WTC11 (cell line): ENCODE data around the gene ADGRB2. TPM values are rescaled to one million over a fixed set of nuclear protein-coding genes. Genes with fewer than 3 reads are reported as not detected.
A peak's percentile ranks its signal among the peaks of the same experiment; 100 is the strongest.

ENCODE experiments used
- ATAC-seq: fragments of 200-7000 bp; cut with Tn5 transposase; 2 replicates; pipeline ENCODE4 v1.10.0; 2021; ENCODE audit warnings: mild to moderate bottlenecking, moderate library complexity
- CTCF ChIA-PET: fragments of 300-600 bp; sonication (Branson Sonifier 250); formaldehyde crosslinking; loops from one replicate; lab custom pipeline; 2021; ENCODE audit warnings: antibody characterized with exemption; lab: Charles Lee
- POLR2A ChIA-PET: fragments of 350-600 bp; sonication (Branson Sonifier 250); formaldehyde crosslinking; loops from one replicate; lab custom pipeline; 2021; ENCODE audit warnings: antibody characterized with exemption; lab: Charles Lee
- DNase-seq: peaks from one replicate; pipeline ENCODE4 v3.0.0; 2021; ENCODE audit warnings: low spot score
- H3K27ac Mint-ChIP-seq: 2 replicates; pipeline ENCODE4 v1.8.0; 2021; ENCODE audit warnings: mixed read lengths
- H3K27me3 Mint-ChIP-seq: 2 replicates; pipeline ENCODE4 v1.8.0; 2021; ENCODE audit warnings: low read depth, mild to moderate bottlenecking, moderate library complexity, mixed read lengths
- H3K36me3 Mint-ChIP-seq: 2 replicates; pipeline ENCODE4 v1.8.0; 2021; ENCODE audit warnings: mixed read lengths
- H3K4me1 Mint-ChIP-seq: 2 replicates; pipeline ENCODE4 v1.8.0; 2022; ENCODE audit warnings: mixed read lengths
- H3K4me3 Mint-ChIP-seq: 2 replicates; pipeline ENCODE4 v1.8.0; 2021; ENCODE audit warnings: mild to moderate bottlenecking, moderate library complexity, mixed read lengths
- H3K9me3 Mint-ChIP-seq: 2 replicates; pipeline ENCODE4 v1.8.0; 2021; ENCODE audit warnings: mixed read lengths
- CREM ChIP-seq: sonication (generic); formaldehyde crosslinking; IDR thresholded peaks from 2 replicates; pipeline ENCODE4 v1.8.1; 2022; ENCODE audit warnings: mild to moderate bottlenecking, missing genetic modification reagents, moderate library complexity
- FOXK1 ChIP-seq: sonication (generic); formaldehyde crosslinking; IDR thresholded peaks from 2 replicates; pipeline ENCODE4 v1.8.0; 2022; ENCODE audit warnings: mild to moderate bottlenecking, moderate library complexity, missing genetic modification reagents
- FOXP4 ChIP-seq: sonication (generic); formaldehyde crosslinking; IDR thresholded peaks from 2 replicates; pipeline ENCODE4 v1.8.0; 2022; ENCODE audit warnings: mild to moderate bottlenecking, missing genetic modification reagents
- GABPB1 ChIP-seq: sonication (generic); formaldehyde crosslinking; IDR thresholded peaks from 2 replicates; pipeline ENCODE4 v1.8.1; 2023; ENCODE audit warnings: mild to moderate bottlenecking, missing genetic modification reagents
- GTF2I ChIP-seq: fragments of 250-450 bp; sonication (Bioruptor Pico); conservative IDR thresholded peaks from 2 replicates; pipeline ENCODE4 v1.4.0; 2021; ENCODE audit warnings: mild to moderate bottlenecking
- MXD4 ChIP-seq: fragments of 250-450 bp; sonication (Bioruptor Pico); IDR thresholded peaks from 2 replicates; pipeline ENCODE4 v1.8.0; 2021; ENCODE audit warnings: mild to moderate bottlenecking, moderate library complexity, borderline replicate concordance
- OVOL2 ChIP-seq: fragments of 250-450 bp; sonication (Bioruptor Pico); IDR thresholded peaks from 2 replicates; pipeline ENCODE4 v1.9.0; 2021; ENCODE audit warnings: mild to moderate bottlenecking, borderline replicate concordance
- SMAD4 ChIP-seq: sonication (generic); formaldehyde crosslinking; IDR thresholded peaks from 2 replicates; pipeline ENCODE4 v1.8.0; 2022; ENCODE audit warnings: mild to moderate bottlenecking, missing genetic modification reagents
- SP1 ChIP-seq: sonication (generic); formaldehyde crosslinking; conservative IDR thresholded peaks from 2 replicates; pipeline ENCODE4 v1.8.1; 2022; ENCODE audit warnings: missing genetic modification reagents
- USF2 ChIP-seq: sonication (generic); formaldehyde crosslinking; IDR thresholded peaks from 2 replicates; pipeline ENCODE4 v1.8.1; 2023; ENCODE audit warnings: mild to moderate bottlenecking, missing genetic modification reagents, moderate library complexity
- ZNF281 ChIP-seq: sonication (generic); formaldehyde crosslinking; IDR thresholded peaks from 2 replicates; pipeline ENCODE4 v1.8.0; 2023; ENCODE audit warnings: mild to moderate bottlenecking, missing genetic modification reagents
- total RNA-seq: library from RNA; stranded (reverse); gene quantifications from 3 replicates; pipeline ENCODE4 v1.2.3, GENCODE V29; 2021
- TF ChIP-seq, protein P1 (sequence below): sonication (generic); formaldehyde crosslinking; IDR thresholded peaks from 2 replicates; pipeline ENCODE4 v1.8.1; 2022; ENCODE audit warnings: mild to moderate bottlenecking, moderate library complexity, missing genetic modification reagents
- TF ChIP-seq, protein P2 (sequence below): sonication (generic); formaldehyde crosslinking; IDR thresholded peaks from 2 replicates; pipeline ENCODE4 v1.8.1; 2022; ENCODE audit warnings: low read depth, mild to moderate bottlenecking, moderate library complexity, missing genetic modification reagents, borderline replicate concordance
- TF ChIP-seq, protein P3 (sequence below): fragments of 250-450 bp; sonication (Bioruptor Pico); IDR thresholded peaks from 2 replicates; pipeline ENCODE4 v1.9.0; 2021; ENCODE audit warnings: mild to moderate bottlenecking, borderline replicate concordance

Gene ADGRB2
- total RNA-seq, 1 experiment from 2014 or later = 39.3 TPM

GRCh38 chr1:31705080-31705866 is 58.9 kb downstream of the ADGRB2 start (continued):
- TF ChIP-seq OVOL2 (CRISPR knock-in tag) (no peak), CREM (CRISPR knock-in tag) (no peak), SMAD4 (no peak), FOXP4 (no peak), ZNF281 (peak; percentile 49; the same call in 1 of the 2 replicates), MXD4 (CRISPR knock-in tag) (no peak)
- TF ChIP-seq, protein P1, sequence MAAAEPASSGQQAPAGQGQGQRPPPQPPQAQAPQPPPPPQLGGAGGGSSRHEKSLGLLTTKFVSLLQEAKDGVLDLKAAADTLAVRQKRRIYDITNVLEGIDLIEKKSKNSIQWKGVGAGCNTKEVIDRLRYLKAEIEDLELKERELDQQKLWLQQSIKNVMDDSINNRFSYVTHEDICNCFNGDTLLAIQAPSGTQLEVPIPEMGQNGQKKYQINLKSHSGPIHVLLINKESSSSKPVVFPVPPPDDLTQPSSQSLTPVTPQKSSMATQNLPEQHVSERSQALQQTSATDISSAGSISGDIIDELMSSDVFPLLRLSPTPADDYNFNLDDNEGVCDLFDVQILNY = peak; percentile 98
- TF ChIP-seq, protein P2, sequence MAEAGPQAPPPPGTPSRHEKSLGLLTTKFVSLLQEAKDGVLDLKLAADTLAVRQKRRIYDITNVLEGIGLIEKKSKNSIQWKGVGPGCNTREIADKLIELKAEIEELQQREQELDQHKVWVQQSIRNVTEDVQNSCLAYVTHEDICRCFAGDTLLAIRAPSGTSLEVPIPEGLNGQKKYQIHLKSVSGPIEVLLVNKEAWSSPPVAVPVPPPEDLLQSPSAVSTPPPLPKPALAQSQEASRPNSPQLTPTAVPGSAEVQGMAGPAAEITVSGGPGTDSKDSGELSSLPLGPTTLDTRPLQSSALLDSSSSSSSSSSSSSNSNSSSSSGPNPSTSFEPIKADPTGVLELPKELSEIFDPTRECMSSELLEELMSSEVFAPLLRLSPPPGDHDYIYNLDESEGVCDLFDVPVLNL (CRISPR knock-in tag) = peak; percentile 88
- TF ChIP-seq, all 79 proteins: peak for 9

DNA sequence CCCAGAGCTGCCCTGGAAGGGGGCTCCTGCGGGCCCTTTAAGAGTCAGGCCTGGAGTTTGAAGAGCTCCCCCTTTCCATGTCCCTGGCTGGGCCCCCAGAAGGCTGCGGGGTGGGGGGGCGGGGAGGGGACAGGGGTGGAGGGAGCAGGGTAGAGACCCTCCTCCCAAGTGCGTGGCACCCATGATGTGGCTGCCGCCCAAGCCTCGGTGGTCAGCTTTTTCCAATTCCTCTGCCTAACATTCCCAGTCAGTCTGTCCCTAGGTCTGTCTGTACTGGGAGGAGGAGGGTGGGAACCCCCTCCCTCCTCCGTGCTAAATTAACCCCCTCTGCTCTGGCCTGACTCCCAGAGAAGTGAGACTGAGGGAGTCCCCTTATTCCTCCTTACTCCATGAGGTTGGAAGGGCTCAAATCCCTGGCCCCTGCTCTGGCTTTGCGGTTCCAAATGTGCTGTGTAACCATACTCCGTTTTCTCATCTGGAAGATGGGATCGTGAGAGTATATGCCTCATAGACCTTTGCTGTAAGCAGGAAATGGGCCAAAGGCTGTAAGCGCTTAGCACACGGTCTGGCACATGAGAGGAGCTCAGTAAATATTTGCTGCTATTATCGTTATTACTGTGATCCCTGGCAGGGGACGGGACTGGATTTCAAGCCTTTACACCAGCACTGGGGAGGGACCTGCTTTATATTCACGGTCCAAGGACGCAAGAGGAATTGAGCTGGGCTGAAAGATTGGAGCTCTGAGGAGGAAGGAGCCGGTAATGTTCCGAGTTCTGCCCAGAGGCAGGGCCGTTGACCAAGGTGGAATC is 59.7 kb downstream of the ADGRB2 start:
- ChIA-PET CTCF (interaction anchor here (0.6 to 6.3 kb wide), 31 partner anchors 10 to 259 kb away, joined by 3 to 196 read pairs (median 5); partner anchors contain the start of gene HCRTR1), POLR2A (interaction anchor here (2.9 kb wide), 1 partner anchor 10 kb away, joined by 15 read pairs; no protein-coding TSS in a partner anchor)
- peak; percentile 5 for ATAC-seq
- H3K27me3 Mint-ChIP-seq = peaks cover 6% of the 10 kb centered on the region
- TF ChIP-seq GABPB1 (CRISPR knock-in tag) = peak; percentile 80
- no peak for TF ChIP-seq FOXK1
- H3K9me3 Mint-ChIP-seq = no peaks in the 10 kb centered on the region
- H3K4me3 Mint-ChIP-seq = peak overlapping the region; percentile 76
- peak overlapping the region; percentile 91 for H3K27ac Mint-ChIP-seq
- peaks cover 42% of the 10 kb centered on the region for H3K4me1 Mint-ChIP-seq
- no peak for DNase-seq
- H3K36me3 Mint-ChIP-seq = no peaks in the 10 kb centered on the region

- H3K36me3 Mint-ChIP-seq = no peaks in the 10 kb centered on the region
- H3K27me3 Mint-ChIP-seq = peaks cover 6% of the 10 kb centered on the region
- peak within 1 kb of the TSS; percentile 91 for H3K27ac Mint-ChIP-seq
- ChIA-PET POLR2A (interaction anchor here (2.9 kb wide), 1 partner anchor 11 kb away, joined by 15 read pairs; no protein-coding TSS in a partner anchor), CTCF (interaction anchor here (0.6 to 6.3 kb wide), 28 partner anchors 9 to 260 kb away, joined by 3 to 196 read pairs (median 5); partner anchors contain the start of genes HCRTR1 and SPOCD1)
- peak; percentile 57 for DNase-seq
- H3K4me3 Mint-ChIP-seq = peak within 1 kb of the TSS; percentile 76
- H3K4me1 Mint-ChIP-seq = peaks cover 38% of the 10 kb centered on the region
- ATAC-seq = peak; percentile 73
- no peaks in the 10 kb centered on the region for H3K9me3 Mint-ChIP-seq
- TF ChIP-seq SP1 (CRISPR knock-in tag) (peak; percentile 45; the same call in 1 of the 2 replicates), USF2 (peak; percentile 13; the same call in 1 of the 2 replicates), GTF2I (CRISPR knock-in tag) (peak; percentile 74; the same call in 1 of the 2 replicates)
- TF ChIP-seq, protein P3, sequence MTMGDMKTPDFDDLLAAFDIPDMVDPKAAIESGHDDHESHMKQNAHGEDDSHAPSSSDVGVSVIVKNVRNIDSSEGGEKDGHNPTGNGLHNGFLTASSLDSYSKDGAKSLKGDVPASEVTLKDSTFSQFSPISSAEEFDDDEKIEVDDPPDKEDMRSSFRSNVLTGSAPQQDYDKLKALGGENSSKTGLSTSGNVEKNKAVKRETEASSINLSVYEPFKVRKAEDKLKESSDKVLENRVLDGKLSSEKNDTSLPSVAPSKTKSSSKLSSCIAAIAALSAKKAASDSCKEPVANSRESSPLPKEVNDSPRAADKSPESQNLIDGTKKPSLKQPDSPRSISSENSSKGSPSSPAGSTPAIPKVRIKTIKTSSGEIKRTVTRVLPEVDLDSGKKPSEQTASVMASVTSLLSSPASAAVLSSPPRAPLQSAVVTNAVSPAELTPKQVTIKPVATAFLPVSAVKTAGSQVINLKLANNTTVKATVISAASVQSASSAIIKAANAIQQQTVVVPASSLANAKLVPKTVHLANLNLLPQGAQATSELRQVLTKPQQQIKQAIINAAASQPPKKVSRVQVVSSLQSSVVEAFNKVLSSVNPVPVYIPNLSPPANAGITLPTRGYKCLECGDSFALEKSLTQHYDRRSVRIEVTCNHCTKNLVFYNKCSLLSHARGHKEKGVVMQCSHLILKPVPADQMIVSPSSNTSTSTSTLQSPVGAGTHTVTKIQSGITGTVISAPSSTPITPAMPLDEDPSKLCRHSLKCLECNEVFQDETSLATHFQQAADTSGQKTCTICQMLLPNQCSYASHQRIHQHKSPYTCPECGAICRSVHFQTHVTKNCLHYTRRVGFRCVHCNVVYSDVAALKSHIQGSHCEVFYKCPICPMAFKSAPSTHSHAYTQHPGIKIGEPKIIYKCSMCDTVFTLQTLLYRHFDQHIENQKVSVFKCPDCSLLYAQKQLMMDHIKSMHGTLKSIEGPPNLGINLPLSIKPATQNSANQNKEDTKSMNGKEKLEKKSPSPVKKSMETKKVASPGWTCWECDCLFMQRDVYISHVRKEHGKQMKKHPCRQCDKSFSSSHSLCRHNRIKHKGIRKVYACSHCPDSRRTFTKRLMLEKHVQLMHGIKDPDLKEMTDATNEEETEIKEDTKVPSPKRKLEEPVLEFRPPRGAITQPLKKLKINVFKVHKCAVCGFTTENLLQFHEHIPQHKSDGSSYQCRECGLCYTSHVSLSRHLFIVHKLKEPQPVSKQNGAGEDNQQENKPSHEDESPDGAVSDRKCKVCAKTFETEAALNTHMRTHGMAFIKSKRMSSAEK (CRISPR knock-in tag) = no peak
Measured at GRCh38 chr1:31703431-31704270, 60.5 kb downstream of the ADGRB2 start, which contains the start of gene COL16A1. TSS of gene COL16A1 (minus strand) at chr1:31704017. CDS start at chr1:31702193, 1,824 bp downstream.
